Islet of Langerhans (tissue), 1 donor: Measurements from ENCODE around the gene ZNF292.
"Not testable (repeated sequence)": the region's sequence is repeated elsewhere in the genome, so short reads cannot be mapped to it uniquely, and the experiment has no call there.

Source experiments
- FAIRE-seq: peaks from one replicate; lab custom pipeline; 2011; peaks lifted over from hg19 to GRCh38; lab: Jason Lieb, UNC

ZNF292 gene

DNA sequence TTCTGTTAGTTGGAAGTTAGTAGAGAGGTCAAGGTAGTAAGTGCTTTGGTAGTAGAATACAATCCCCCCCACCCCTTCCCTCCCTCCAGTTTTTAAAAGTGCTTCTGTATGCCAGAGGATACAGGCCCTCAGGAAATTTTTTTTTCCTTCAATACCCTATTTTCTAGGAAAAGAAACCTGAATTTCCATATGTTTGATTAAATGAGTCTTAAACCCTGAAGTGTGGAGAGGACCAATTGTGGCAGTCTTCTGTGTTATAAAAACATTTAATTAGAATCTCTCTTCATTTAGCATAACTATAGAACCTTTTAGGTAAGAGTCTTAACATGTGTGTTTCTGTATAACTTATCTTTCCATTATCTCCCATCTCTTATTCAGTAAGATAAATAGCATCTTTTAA lies 59.5 kb downstream of the ZNF292 start:
- no peak for FAIRE-seq

DNA sequence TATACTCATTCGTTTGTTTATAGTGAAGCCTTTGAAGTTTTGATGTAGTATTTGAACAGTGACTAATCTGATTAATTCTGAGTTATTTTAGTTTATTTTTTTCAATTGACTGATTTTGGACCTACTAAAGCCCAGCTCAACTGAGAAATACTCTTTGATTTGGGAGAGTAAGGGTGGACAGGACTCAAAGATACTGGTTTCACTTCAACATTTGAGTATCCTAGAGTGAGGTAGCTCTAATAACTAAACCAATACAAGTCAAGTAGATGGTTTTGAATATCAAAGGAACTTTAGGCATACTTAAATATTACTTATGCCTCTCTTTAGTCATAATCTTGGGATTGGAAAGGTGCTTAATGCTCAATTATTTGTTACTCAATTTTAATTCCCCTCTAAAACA lies 65.6 kb downstream of the ZNF292 start:
- no peak for FAIRE-seq

DNA sequence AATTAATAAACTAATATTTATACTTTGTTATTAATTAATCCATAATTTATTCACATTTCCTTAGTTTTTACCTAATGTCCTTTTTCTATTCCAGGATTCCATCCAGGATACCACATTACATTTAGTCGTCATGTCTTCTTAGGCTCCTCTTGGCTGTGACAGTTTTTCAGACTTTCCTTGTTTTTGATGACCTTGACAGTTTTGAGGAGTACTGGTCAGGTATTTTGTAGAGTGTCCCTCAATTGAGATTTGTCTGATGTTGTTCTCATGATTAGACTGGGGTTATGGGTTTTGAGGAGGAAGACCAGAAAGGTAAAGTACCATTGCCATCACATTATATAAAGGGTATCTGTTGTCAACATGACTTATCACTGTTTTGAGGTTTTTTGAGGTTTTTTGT lies 67.3 kb downstream of the ZNF292 start:
- FAIRE-seq: no peak

DNA sequence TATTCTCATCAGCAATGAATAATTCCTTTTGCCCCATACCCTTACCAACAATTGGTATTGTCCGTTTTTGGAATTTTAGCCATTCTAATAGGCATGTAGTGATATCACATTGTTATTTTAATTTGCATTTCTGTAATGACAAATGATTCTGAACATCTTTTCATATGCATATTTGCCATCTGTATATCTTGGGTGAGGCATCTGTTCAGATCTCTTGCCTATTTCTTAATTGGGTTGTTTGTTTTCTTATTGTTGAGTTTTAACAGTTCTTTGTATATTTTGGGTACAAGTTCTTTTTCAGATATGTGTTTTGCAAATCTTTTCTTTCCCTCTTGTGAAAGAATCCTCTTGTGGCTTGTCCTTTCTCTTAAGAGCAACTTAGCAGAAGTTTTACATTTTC lies 69.6 kb downstream of the ZNF292 start:
- no peak for FAIRE-seq

DNA sequence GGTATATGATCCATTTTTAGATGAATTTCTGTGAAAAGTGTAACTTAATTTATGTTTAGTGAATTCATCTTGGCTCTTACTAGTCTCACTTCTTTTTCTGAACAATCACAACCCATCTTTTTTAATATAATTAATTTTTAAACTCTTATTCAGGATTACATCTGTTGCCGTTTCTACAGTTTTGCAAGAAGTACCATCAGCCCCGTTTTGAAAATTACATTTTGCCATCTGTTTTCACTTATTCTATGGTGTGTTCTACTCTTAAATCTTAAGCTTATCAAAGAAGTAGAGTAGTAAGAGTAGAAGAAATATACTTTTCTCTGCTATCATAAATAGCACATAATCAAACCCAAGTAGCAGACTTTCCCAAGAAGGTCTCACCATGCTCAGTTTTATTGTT lies 70.1 kb downstream of the ZNF292 start:
- FAIRE-seq: peak; percentile 43

DNA sequence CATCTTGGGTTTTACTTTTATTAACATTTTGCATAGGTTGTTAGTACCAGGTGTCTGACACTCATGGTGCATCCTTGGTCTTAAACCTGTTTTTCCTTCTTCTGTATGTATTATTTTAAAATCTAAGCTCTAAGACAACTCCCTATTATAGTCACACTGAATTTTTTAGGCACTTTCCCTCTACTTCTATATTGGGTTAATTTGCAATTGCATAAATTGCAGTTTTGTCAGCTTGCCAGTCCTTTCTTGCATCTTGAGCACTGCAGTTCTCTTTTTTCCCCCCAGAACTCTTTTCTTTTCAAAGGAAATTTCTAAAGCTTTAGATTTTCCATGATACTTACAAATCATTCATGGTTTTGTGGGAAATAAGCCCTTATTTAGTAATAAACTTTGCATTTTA lies 70.6 kb downstream of the ZNF292 start:
- no peak for FAIRE-seq

DNA sequence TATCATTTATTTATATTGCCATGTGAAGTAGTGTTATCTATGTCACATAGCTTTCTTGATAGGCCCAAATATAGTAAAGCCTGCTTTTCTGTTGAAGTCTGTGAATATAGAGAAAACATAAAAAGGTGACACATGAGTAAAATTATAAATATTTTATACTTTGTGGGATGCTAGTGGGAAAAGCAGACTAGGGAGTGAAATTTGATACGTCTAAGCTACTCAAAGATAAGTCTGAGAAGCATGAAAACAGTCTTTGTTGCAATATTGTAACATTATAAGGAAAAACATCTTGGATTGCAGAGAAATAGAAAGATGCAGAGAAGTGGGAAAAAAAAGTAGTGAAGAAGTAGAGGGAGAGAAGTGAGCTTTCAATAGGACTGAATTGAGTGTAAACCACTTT lies 75.4 kb downstream of the ZNF292 start:
- peak; percentile 5 for FAIRE-seq

DNA sequence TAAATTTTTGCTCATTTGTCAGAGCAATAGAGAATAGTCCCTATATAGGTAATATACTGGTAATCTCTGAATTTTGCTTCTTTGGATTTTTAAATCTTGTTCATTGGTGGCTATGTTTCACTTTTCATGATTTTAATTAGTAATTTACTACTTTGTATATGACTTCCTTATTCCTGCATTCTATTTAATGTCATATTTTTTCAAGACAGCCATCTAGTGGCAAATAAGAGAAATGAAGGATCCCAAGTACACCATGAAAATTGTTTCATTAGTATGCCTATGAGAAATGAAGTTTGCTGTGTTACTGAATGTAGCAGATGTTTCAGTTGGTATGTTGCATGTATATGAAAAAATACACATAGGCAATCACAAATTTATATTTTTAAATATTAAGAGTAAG lies 82.4 kb downstream of the ZNF292 start:
- FAIRE-seq: peak; percentile 90

DNA sequence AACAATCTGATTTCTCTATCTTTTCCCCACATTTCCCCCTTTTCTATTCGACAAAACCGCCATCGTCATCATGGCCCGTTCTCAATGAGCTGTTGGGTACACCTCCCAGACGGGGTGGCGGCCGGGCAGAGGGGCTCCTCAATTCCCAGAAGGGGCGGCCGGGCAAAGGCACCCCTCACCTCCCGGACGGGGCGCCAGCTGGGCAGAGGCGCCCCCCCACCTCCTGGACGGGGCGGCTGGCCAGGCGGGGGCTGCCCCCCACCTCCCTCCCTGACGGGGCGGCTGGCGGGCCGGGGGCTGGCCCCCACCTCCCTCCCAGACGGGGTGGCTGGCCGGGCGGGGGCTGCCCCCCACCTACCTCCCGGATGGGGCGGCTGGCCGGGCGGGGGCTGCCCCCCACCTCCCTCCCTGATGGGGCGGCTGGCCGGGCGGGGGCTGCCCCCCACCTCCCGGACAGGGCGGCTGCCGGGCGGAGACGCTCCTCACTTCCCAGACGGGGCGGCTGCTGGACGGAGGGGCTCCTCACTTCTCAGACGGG lies 83.8 kb downstream of the ZNF292 start:
- FAIRE-seq: not testable (repeated sequence)

DNA sequence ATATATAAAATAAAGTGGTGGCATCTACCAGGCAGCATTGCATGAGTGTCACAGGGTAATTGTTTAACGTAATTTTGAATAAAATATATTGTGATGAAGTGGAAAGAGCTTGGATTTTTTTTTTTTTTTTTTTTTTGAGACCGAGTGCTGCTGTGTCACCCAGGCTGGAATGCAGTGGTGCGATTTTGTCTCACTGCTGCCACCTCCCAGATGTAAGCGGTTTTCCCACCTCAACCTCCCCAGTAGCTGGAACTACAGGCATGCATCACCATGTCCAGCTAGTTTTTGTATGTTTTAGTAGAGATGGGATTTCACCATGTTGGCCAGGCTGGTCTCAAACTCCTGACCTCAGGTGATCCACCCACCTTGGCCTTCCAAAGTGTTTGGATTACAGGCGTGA lies 85.9 kb downstream of the ZNF292 start:
- no peak for FAIRE-seq

DNA sequence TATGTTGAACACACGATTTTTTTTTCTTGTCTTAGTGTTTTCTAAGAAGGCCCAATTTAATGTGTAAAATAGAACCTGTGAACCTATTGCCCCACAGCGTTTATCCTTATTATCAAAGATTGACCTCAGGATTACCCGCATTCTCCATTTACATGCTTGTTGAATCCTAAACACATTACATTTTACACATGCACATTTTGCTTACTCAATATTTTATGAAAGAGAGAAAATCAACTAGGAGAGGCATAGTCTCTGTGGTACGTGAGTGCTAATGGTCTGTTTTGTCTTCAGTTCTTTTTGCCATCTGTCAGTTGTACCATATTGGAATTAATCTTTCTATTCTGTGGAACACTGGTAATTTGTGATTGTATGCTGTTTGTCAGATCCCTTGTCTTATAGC lies 86.9 kb downstream of the ZNF292 start:
- FAIRE-seq: no peak

DNA sequence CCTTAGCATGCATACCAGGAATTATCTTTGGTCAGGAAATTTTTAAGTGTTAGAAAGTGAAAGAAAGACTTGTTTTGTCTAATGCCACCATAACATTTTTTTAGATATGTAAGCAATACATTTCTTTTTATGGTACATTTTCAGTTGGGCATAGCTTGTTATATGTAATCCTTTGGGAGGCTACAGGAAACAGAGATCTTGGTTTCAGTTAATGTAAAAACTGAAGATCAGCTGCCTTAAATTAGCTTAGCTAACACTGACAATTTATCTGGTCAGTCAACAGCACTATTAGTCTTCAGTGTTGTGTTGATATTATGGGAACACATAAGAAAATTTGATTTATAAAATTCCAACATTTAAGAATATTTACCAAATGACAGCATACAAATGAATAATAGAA lies 88.4 kb downstream of the ZNF292 start:
- no peak for FAIRE-seq

DNA sequence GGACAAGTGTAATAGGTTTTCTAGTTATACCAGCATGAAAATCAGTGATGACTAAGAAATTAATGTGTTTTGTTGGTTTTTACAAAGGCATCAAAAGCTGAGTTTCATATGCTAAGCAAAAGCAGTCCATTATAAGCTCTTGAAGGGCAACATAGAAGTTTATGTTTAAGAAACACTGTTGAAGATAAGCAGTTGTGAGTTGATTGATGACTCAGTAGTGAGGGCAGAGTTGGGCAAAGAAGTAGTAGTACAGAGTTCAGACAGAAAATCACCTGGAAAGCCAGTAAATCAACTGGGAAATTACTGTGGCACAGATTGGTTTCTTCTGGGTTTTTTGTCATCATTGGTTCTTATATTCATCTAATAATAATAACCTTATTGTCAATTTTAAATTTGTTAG lies 89.0 kb downstream of the ZNF292 start:
- no peak for FAIRE-seq

DNA sequence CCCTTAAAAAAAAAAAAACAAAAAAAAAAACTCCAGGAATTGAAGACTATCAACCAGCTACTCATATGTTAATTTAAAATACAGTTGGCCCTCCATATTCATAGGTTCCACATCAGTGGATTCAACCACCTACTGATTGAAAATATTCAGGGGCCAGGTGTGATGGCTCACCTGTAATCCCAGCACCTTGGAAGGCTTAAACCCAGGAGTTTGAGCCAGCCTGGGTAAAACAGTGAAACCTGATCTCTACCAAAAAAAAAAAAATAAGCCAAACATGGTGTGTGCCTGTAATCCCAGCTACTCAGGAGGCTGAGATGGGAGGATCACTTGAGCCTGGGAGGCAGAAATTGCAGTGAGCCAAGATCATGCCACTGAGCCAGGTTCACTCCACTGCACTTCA lies 94.7 kb downstream of the ZNF292 start:
- no peak for FAIRE-seq

DNA sequence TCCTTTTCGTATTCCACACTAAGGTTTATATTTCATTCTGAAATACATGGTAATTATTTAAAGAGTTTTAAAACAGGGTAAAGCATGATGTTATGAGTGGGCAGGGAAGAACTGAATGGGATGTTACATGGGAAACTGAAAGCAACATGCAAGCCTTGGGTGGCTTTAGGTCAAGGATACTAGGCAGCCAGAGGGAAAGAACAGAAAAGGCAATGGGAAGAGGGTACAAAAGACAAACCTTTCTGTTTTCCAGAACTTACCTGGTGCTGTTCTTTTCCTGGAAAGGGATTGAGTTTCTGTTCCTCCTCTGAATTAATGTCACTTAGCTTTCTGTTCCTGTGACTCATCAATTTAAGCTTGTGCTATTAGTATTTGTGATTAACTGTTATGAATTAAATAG lies 95.9 kb downstream of the ZNF292 start:
- no peak for FAIRE-seq

DNA sequence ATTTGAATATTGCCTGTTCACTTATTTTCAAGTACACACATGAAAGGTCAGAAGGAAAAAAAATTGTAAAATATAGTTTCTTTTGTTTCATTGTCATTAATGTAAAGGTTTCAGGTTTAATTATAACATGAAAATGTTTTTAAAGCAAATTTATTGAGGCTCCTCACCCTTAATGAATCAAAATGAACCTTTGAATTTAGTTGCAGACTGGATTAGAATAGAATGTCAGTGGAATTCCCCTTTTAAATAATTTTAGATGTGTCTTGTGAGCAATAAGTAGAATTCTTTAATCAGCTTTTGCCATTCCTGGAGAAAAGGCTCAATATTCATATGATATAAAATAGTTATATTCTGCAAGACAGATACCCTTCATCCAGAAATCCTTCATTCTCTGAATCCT lies 96.4 kb downstream of the ZNF292 start:
- FAIRE-seq: no peak

DNA sequence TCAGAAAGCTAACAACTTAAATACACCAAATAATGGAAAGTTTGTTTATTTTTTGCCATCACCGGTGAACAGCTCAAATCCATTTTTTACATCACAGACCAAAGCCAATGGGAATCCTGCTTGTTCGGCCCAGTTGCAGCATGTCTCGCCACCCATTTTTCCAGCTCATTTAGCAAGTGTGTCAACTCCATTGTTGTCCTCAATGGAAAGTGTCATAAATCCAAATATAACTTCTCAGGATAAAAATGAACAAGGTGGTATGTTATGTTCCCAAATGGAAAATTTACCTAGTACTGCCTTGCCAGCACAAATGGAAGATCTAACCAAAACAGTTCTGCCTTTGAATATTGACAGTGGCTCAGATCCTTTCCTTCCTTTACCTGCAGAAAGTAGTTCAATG lies 101.7 kb downstream of the ZNF292 start:
- FAIRE-seq: no peak

DNA sequence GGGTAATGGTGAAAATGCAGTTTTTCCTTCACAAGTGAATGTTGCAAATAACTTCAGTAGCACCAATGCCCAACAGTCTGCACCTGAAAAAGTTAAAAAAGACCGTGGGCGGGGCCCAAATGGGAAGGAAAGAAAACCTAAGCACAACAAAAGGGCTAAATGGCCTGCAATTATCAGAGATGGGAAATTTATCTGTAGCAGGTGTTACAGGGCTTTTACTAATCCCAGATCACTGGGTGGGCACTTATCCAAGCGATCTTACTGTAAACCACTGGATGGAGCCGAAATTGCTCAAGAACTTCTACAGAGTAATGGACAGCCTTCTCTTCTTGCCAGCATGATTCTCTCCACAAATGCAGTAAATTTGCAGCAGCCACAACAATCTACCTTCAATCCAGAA lies 102.2 kb downstream of the ZNF292 start:
- no peak for FAIRE-seq

DNA sequence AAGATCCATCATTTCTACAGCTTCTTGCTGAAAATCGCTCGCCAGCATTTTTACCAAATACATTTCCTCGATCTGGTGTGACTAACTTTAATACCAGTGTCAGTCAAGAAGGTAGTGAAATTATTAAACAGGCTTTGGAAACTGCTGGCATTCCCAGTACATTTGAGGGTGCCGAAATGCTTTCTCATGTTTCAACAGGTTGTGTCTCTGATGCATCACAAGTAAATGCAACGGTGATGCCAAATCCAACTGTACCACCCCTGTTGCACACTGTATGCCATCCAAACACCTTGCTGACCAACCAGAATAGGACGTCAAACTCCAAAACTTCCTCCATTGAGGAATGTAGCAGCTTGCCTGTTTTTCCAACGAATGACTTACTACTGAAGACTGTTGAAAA lies 102.6 kb downstream of the ZNF292 start:
- no peak for FAIRE-seq

DNA sequence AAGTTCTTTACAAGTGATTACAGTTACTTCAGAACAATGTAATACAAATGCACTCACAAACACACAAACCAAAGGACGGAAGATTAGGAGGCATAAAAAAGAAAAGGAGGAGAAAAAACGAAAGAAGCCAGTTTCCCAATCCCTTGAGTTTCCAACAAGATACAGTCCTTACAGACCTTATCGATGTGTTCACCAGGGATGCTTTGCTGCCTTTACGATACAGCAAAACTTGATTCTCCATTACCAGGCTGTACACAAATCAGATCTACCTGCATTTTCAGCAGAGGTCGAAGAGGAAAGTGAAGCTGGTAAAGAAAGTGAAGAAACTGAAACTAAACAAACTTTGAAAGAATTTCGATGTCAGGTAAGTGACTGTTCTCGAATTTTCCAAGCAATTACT lies 104.4 kb downstream of the ZNF292 start:
- no peak for FAIRE-seq

DNA sequence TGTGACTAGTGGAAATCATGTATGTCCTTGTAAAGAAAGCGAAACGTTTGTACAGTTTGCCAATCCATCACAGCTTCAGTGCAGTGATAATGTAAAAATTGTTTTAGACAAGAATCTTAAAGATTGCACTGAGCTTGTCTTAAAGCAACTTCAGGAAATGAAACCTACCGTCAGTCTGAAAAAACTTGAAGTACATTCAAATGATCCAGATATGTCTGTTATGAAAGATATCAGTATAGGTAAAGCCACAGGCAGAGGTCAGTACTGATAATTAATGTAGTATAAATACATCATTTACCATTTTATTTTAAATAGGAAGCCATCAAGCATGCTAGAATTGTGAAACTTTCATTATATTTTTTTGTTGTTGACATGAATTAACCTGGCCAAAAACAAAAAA lies 106.2 kb downstream of the ZNF292 start:
- no peak for FAIRE-seq

DNA sequence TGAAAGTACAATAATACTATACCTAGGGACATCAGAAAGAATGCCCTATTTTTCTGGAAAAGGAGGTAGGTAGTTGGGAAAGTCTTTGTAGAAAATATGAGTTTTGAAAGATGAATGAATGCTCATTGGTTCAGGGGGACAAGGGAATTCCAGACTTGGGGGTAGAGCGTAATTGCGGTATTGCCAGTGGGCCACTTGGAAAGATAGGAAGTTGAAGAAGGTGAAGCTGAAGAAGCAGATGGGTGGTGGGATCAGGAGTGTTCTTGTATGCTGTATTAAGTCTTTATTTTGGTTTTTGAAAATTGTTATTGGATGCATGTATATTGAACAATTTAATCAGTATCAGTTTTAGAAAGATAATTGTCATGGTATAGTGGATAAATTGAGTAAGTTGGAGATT lies 109.1 kb downstream of the ZNF292 start:
- FAIRE-seq: no peak

DNA sequence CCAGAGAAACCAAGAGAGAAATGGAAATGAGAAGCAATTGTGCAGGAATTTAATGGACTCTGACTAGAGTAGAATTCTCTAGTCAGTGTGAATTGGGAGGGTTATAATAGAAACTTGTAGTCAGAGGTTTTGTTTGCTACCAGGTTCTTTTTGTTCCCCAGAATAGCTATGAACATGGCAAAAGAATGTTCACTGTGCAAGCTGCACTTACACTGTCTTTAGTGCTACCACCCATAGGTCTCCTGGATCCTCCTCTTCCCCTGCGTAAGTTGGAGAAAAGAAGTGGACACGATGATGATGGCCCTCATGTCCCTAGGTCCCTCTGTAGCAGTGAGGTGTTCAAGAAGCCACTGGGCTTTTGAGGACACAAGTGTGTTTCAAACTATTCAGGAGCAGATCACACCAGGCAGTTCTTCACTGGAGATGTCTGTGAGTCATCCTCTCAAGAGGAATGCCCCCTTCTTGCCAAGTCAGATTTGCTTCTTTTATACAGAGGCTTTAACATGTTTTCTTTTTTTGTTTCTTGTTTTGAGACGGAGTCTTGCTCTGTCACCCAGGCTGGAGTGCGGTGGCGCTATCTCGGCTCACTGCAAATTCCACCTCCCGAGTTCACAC lies 119.4 kb downstream of the ZNF292 start:
- FAIRE-seq: no peak

DNA sequence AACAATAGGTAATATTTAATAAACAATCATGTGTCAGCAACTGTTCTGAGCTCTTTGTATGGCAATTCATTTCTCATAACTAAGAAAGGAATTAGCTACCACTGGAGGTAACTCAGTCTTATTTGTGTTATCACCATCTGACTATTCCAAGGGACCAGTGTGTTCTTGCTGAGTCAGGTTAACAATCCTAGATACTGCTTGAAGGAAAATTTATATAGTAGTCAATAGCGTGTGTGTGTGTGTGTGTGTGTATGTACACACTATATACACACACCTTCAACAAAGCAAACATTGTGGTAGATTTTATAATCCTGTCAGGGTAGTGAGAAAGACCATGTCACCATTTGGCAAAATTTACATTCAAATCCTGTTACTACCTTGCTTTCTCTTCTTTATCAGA lies 121.3 kb downstream of the ZNF292 start:
- no peak for FAIRE-seq

DNA sequence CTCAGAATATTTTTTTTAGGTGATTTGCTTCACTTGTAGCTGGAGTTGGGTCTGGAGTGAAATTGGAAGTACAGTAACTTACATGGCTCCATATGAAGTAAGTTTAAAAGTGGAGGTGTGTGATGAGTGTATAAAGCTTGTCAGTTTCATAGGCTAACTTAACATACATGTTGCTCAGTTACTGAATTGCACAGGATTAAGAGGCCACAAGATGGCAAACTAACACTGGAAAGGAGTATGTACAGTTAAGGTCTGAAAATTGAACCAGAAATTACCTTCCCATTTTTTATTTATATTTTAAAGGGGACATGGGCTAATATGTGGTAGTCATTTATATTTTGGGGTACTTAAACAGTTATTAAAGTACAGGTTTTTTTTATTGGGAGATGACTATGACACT lies 121.8 kb downstream of the ZNF292 start:
- peak; percentile 33 for FAIRE-seq
